HG03575 (cell line): ENCODE measurements around the gene ABR.
"Not testable (repeated sequence)": the region's sequence is repeated elsewhere in the genome, so short reads cannot be mapped to it uniquely, and the experiment has no call there.

Experiments used
- ATAC-seq: cut with Tn5 transposase; IDR thresholded peaks from one replicate; pipeline ENCODE4 v1.9.1; 2021; ENCODE audit not compliant: unreplicated experiment, insufficient number of reproducible peaks, low FRiP score; ENCODE audit errors: extremely low read depth

Gene ABR

GRCh38 chr17:1044387-1045009 lies 135.3 kb downstream of the ABR start:
- not testable (repeated sequence) for ATAC-seq

DNA sequence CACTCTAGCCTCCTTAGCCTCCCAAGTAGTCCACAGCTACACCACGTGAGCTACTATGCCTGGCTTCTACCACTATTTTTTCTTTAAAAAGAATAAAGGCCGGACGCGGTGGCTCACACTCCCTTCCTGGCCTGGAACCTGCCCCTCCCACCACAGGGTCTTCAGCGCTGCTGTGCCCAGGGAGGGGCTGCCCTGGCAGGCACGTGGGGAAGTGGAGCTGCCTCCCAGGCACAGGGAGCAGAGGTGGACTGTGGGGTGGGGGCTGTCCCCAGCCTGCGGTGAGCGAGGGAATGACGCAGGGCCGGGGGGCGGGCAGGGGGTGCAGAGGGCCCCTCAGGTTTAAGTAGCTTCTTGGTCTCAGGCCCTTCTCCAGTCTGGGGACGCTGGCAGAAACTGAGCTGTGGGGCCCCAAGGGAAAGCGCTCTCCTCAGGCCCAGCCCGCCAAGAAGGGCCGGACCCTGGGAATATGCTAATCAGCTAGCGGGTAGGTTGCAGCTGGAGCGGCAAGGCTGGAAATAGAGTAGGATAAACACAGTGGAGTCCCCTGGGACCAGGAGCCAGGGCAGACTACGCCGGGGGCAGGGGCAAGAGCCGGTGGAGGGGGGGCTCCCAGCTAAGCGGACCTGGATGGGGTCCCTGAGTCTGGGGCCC lies 136.1 kb downstream of the ABR start:
- ATAC-seq = no peak

GRCh38 chr17:1042486-1042885 lies 137.3 kb downstream of the ABR start:
- ATAC-seq = no peak

- ATAC-seq = no peak
These were observed 138.0 kb downstream of the ABR start for GRCh38 chr17:1041746-1042145.

DNA sequence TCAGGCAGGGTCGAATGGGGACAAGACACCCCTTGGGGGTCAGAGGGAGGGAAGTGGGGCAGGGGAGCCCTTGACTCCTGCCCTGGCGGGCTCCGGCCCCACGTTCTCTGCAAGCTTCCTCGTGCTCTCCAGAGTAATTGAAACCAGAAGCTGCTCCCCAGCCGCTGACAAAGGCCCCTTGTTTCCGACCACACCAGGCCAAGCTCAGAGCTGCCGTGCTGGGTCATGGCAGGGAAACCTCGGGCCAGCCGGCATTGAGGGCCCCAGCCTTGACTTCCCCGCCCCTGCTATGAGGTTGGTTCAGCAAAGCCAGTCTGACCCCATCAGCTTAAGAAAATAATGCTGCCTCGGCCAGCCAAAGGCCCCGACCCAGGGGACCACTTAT lies 139.6 kb downstream of the ABR start:
- ATAC-seq = no peak

DNA sequence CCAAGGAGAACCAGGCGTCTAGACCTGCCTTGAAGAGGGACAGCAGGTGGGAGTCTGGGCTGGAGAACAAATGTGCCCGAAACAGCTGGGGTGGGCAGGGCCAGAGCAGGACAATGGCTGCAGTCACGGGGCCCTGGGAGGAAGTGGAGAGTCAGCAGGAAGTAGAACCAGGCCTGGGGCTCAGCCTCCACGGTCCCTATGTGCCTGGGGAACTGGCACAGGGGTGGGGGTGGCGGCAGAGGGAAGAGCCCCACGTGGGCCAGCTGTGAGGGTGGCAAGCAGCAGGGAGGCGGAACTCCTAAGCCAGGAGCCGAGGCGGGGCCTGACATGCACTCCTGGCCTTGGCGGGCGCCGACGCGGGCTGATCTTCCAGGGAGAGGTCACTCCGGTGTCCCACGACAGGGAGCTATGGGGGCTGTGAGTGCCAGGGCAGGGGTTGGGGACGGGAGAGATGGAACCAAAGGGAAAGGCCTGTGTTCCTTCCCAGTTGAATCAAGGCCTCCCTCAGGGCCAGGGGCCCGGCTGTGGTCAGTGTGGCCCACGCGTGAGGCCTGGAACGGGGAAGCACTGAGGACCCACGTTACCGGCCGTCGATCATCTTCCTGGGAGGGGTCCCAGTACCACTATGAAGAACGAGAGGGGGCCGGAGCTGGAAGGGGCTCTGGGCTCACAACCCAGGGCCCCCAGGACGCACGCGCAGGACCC lies 140.1 kb downstream of the ABR start:
- ATAC-seq = no peak

DNA sequence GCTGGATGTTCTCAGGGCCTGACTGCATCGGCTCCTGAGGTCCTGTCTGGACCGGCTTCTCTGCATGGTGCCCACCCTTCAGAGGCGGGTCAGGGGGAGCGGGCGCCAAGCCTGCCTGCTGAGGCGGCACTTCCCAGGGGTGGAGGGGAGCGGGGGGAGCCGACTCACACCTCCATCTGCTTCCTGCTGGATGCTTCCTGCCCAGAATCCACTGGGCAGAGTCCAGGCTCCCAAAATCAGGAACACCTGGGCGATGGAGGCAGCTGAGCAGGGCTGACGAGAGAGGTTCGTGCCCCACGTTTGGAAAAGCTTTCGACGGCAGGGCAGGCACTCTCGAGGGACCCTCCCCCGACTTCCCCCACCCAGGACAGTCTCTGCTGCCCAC lies 140.7 kb downstream of the ABR start:
- no peak for ATAC-seq

DNA sequence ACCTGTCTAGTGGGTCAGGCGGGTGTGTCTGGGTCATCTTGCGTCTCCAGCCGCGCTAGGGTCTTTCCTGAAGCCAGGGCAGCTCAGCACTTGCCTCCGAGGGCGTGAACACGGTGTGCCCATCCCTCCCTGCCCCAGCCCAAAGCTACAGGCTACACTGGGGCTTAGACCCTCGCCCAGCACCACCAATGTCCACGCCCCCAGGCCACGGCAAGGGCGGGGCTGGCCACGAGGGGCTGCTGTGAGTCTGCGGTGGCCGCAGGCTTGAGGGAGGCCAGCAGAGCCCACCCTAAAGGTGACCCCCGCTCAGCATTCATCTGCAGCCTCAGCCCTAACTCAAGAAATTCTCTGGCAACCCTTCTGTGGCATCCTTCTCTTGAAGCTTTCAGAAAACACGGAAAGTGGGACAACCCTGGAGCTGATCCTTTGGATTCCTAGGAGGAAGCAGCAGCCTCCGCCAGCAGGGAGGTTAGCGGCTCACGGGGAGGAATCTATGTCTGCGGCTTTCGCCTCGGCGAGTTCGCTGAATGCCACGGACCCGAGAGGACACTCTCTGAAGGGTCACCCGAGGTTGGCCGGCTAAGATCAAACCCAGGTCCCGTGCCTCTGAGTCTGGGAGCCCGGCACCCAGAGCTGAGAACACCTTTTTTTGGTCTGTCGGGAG lies 141.2 kb downstream of the ABR start:
- no peak for ATAC-seq

GRCh38 chr17:1037238-1037879 lies 142.4 kb downstream of the ABR start:
- ATAC-seq = no peak

DNA sequence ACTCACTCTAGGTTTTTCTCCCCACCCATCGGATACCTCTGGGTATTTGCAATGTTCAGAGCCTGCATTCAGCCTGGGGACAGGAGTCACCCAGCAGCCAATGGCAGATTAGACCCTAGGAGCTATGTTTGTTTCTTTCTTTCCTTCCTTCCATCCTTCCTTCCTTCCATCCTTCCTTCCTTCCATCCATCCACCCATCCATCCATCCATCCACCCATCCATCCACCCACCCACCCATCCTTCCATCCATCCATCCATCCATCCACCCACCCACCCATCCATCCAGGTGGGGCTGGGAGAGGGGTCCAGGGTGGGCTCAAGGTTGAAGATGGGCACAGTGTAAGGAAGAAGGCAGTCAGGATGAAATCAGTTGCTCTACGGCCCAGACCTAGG lies 142.9 kb downstream of the ABR start:
- no peak for ATAC-seq

GRCh38 chr17:1036171-1036844 lies 143.5 kb downstream of the ABR start:
- no peak for ATAC-seq

DNA sequence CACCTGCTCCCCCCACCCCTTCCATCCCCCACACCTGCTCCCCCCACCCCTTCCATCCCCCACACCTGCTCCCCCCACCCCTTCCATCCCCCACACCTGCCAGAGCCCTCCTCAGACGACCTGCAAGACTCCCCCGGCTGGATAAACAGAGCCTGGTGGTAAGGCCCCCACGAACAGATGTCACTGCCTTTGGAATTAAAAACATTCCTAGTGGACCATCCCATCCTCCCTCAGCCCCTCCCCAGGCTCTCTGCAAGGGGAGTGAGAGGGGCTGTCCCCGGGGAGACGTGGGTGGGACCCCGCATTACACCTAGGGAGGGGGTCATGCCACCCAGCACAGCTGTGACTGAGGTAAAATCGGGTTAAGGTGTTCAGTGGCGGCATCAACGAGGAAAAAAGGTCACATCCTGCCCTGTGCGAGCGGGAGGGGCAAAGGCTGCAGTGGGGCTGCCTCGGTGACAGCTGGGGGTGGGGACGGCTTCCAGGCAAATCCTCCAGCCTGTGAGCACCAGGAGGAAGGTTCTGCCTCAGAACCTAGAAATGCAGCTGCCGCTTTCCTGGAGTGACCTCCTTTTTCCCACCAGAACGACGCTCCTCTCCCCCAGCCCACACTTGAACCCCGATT lies 144.1 kb downstream of the ABR start:
- ATAC-seq = no peak

DNA sequence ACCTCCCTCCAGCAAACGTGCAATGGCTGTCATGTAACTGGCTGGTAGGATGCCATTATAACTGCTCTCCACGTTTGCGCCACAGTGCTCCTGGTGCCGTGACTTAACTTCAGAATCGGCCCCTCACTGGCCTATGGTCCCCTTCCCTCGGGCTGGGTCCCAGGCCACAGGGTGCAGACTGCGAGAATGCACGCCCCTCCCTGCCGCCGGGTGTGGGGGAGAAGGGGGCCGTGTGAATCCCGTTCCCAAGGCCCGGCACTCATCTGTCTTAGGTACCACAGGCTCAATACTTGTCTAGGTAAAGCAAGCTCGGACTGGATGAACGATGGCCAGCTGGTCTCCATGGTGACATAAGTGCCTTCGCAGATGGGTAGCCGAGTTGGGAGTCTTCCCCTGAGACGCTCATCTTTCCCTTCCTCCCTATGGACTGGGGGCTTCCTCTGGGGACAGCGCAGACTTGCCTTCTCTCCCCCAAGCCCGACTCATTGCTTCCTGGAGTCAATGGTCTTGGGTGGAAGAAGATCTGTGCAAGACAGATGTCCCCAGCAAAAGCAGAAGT lies 145.1 kb downstream of the ABR start:
- no peak for ATAC-seq

- no peak for ATAC-seq
These were observed 146.3 kb downstream of the ABR start for GRCh38 chr17:1033503-1033902.

- no peak for ATAC-seq
These were observed 147.4 kb downstream of the ABR start for GRCh38 chr17:1032391-1032790.

DNA sequence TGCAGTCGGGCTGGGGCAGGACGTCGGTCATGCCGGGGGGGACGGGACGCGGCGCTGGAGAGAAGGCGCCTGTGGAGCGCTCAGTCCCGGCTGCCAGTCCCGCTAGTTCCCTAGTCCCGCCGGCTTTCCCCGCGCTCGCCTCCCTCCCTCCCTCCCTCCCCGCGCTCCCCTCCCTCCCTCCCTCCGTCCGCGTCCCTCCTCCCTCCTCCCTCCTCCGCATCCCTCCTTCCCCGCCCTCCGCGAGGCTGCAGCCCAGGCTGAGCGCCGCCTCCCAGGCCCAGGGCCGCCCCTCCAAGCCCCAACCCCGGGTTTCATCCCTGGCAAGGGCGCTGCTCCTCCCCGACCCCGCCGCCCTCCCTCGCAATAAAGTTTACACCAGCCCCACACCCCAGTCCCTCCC lies 148.1 kb downstream of the ABR start:
- ATAC-seq = no peak

GRCh38 chr17:1030684-1031532 lies 148.9 kb downstream of the ABR start:
- no peak for ATAC-seq
